HUDEP-2 (cell line): ENCODE measurements around the gene SH3BP4.
A peak's percentile ranks its signal among the peaks of the same experiment; 100 is the strongest.

Experiments
- DNase-seq, 76 experiments: peaks; one replicate each; lab custom pipeline; 2025; ENCODE audit not compliant: unreplicated experiment in 76 of 76; lab: John Stamatoyannopoulos, UW

The SH3BP4 gene

GRCh38 chr2:234951664-234952269, at the start of gene SH3BP4:
Gene SH3BP4, plus strand, starts transcription at chr2:234952017. Its CDS starts 82,986 bp downstream, at chr2:235035003.
- peak in 9 of 76 experiments; percentile 2 to 30 (median 11) for DNase-seq

- DNase-seq, result no peak
These were observed 47.0 kb upstream of the SH3BP4 start for GRCh38 chr2:234904785-234905184.

- no peak for DNase-seq
These were observed 46.1 kb upstream of the SH3BP4 start for GRCh38 chr2:234905547-234906265.

GRCh38 chr2:234910186-234910679, 41.6 kb upstream of the SH3BP4 start:
- no peak for DNase-seq

- DNase-seq, result no peak
These were observed 40.5 kb upstream of the SH3BP4 start for GRCh38 chr2:234911271-234911670.

- DNase-seq, result no peak
These were observed 39.4 kb upstream of the SH3BP4 start for GRCh38 chr2:234912437-234912836.

- no peak for DNase-seq
These were observed 38.6 kb upstream of the SH3BP4 start for GRCh38 chr2:234913208-234913626.

GRCh38 chr2:234914371-234915154, 37.3 kb upstream of the SH3BP4 start:
- no peak for DNase-seq

GRCh38 chr2:234916674-234917073, 35.1 kb upstream of the SH3BP4 start:
- no peak for DNase-seq

- no peak for DNase-seq
These were observed 34.4 kb upstream of the SH3BP4 start for GRCh38 chr2:234917211-234917975.

- no peak for DNase-seq
These were observed 32.1 kb upstream of the SH3BP4 start for GRCh38 chr2:234919711-234920110.

GRCh38 chr2:234920836-234921235, 31.0 kb upstream of the SH3BP4 start:
- DNase-seq, result no peak

- DNase-seq, result no peak
These were observed 22.8 kb upstream of the SH3BP4 start for GRCh38 chr2:234929002-234929401.

GRCh38 chr2:234930397-234930796, 21.4 kb upstream of the SH3BP4 start:
- no peak for DNase-seq

GRCh38 chr2:234931371-234931770, 20.4 kb upstream of the SH3BP4 start:
- no peak for DNase-seq

- no peak for DNase-seq
These were observed 19.1 kb upstream of the SH3BP4 start for GRCh38 chr2:234932591-234933168.

GRCh38 chr2:234935311-234935710, 16.5 kb upstream of the SH3BP4 start:
- no peak for DNase-seq

GRCh38 chr2:234939576-234939975, 12.2 kb upstream of the SH3BP4 start:
- no peak for DNase-seq

- no peak for DNase-seq
These were observed 11.8 kb upstream of the SH3BP4 start for GRCh38 chr2:234939996-234940395.

GRCh38 chr2:234940527-234940926, 11.3 kb upstream of the SH3BP4 start:
- no peak for DNase-seq
